Body of pancreas (tissue), 4 donors: ENCODE data around the gene CKB.

Source experiments
- CTCF ChIP-seq, 7 experiments: fragments of 450-650 bp in 4 of 7; fragments of 200-600 bp in 3 of 7; sonication (generic) in 3 of 7; IDR thresholded peaks; one replicate each; pipeline ENCODE4 v1.5.1; 2016 to 2019; ENCODE audit warnings: antibody characterized with exemption in 7 of 7
- POLR2A ChIP-seq, 3 donors: fragments of 450-650 bp; IDR thresholded peaks; one replicate each; pipeline ENCODE4 v1.6.1; 2016; ENCODE audit warnings: antibody characterized with exemption in 3 of 3, mild to moderate bottlenecking in 2 of 3

DNA sequence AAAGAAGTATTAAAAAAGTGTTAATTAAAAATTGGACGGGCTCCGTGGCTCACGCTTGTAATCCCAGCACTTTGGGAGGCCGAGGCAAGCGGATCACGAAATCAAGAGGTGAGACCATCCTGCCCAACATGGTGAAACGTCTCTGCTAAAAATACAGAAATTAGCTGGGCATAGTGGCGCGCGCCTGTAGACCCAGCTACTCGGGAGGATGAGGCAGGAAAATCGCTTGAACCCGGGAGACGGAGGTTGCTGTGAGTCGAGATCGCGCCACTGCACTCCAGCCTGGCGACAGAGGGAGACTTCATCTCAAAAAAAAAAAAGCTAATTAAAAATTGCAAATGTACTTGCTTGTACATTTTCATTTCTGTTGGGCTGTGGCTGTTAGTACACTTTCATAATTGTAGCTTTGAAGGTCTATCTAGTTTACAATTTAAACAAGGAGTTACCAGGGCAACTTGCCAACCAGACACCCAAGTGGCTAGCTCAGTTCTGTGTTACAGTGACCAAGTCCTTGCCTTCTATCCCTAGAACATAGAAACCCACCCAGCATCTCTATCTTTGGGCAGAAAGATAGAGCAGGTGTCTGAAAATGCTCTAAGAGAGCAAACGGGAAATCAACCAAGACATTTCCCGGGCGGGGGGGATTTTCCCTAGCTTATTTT lies 41.3 kb upstream of the CKB start:
- TF ChIP-seq CTCF (IDR thresholded peaks at IDR 0.05) = no peak
- TF ChIP-seq POLR2A (IDR thresholded peaks at IDR 0.05) = no peak
